Measurements from ENCODE around the gene PLCL2.
A peak's percentile ranks its signal among the peaks of the same experiment; 100 is the strongest.

The PLCL2 gene

DNA sequence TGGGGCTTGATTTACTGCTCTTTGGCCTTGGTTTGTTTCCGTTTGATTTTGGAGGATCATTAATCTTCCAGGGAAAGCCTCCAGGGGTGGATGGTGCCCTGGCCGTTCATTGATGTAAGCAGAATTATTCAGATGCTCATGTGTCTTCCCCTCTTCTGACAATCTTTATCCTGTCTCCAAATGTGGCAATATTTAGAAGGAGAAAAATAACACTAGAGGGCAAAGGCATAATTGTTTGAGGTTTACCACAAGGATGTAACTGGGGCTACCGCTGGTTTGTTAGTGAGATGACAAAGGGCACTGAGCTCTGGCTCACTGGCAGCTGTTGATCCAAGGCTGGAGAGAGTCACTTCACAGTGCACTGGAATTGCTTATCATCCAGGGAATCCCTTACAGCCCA lies 18.2 kb upstream of the PLCL2 start:
- DNase-seq, result no peak

DNA sequence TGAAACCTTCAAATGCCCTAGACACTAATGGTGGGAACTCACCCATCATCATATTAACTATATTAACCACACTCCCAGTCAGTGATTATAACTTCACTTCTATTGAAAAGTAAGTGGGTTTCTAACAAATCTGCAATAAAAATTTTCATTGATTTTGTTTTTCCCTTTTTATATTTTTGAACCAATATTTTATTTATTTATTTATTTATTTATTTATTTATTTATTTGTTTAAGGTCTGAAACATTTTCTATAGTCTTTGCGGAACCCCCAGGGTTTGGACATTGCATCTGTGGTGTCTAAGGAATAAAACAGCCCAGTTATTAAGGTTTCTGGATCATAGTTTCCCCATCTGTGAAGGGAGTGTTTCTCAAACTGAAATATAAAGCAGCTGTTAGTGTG lies 16.2 kb upstream of the PLCL2 start:
- no peak for DNase-seq

DNA sequence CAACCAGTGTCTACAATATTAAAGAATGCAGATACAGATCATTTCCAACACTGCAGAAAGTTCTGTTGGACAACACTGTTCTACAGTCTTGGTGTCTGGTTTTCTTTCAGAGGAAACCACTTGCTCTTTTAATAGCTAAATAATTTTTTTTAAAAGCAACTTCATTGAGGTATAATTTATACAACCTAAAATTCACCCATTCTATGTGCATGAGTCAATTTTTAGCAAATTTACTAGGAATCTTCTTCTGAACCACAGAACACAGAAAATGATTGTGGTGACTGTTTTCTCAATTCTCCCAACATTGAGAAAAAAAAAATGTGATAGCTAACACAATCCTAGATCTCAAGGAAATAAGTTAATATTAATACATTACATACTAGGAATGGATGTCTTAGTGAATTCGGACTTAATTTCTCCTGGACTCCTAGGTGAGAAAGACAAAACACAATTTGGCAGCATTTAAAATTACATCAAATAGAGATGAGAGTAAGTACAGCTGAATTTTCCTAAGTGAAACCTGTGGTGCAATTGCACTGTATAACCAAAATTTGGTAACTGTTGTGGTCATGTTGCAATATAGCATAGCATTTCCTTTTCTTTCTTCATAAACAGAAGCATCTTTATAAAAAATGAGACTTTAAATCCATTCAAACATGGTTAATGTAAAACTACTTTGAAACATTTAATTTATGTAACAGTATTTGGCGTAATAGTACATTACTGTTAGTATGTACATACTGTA lies 15.3 kb upstream of the PLCL2 start:
- no peak for DNase-seq

DNA sequence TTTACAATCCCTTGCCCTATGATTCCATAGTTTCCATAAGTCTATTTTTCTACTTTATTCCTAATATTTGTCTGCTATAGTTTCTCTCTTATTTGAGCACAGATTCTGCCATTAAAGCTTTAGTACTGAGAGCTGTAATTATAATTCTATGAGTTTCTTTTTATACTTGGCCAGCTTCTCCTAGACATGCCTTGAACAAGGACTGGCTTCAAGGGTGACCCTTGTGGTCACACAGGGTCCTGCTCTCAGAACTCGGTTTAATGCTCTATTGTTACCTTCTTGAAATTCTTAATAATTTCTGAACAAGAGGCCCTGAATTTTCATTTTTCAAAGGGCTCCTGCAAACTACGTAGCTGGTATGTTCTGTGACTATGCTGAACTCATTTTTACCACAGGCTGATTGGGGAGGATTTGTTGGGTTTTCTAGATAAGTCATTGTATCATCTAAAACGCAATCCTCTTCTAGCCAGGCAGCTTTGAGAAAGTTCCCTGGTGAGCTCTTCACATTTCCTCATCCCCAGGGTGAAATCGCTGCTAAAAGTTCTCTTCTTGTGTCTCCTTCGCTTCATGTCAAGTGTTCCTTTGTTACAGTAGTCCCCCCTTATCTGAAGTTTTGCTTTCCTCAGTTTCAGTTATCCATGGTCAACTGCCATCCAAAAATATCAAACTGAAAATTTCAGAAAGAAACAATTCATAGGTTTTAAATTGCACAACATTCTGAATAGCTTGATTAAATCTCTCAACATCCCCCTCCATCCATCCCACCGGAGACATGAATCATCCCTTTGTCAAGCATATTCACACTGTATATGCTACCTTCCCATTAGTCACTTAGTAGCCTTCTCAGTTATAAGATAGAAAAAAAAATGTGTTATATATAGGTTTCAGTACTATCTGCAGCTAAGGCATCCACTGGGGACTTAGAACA lies 12.6 kb upstream of the PLCL2 start:
- DNase-seq, result no peak

- DNase-seq, result no peak
Measured at GRCh38 chr3:16873872-16874271, 10.9 kb upstream of the PLCL2 start.

DNA sequence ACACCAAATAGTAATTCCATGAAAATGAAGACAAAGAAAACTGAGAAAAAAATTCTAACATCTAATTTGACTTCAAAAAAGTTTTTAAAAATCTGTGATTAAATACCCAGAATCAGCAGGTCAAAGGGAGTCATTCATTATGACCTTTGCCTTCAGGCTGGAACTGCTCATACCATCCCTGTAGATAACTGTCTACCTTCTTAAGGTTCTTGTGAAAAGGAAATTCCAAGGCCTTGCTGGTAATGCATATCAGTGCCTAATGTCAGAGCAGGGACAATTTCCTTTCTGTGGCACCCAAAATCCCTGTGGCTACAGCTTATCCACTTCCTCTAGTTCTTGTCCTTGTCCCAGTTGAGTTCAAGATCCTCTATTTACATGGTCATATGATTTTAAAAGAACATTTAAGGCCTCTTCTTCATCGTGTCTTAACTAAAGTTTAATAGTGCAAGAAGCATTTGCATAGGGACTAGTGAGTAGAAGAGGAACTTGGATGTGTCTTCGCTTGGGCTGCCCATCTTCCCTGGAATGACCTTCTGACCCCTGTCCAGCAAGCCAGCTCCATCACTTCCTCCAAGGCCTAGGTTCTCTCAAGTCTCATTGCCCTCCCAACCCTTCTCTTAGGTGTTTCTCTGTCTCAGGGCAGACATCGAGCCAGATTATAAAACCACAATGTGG lies 8.7 kb upstream of the PLCL2 start:
- no peak for DNase-seq

DNA sequence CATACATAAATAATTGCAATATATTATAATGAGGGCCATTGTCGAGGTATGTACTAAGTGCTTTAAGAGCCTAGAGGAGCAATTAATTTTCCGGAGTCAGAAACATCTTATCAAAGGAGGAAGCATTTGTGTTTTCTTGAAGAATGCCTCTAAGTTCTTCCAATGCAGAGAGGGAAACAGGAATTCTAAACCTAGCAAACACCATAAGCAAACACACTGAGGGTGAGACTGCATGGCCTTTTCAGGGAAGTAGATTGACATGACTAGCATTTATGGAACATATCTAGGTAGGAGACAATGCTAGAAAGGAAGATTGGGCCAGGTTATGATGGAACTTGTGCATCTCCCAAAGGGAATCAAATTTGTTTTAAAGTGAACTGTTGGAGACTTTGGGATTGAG lies 7.2 kb upstream of the PLCL2 start:
- no peak for DNase-seq

DNA sequence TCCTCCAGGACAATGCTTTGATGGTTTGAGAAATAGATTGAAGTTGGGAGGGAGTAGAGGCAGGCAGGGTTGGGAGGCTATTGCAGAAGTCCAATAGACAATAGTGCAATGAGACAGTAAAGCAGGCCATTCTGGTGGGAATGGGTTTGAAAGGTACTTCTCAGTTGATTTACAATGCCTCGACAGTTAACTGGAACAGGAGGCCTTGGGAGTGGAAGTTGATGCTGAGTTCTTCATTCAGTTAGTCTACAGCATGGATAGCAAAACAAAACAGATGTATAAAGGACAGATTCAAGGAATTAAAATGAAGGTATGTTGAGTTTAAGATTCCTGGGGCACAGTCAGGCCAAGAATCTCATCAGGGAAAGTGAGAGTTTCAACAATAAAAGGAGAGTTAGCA lies 6.8 kb upstream of the PLCL2 start:
- DNase-seq, result no peak

DNA sequence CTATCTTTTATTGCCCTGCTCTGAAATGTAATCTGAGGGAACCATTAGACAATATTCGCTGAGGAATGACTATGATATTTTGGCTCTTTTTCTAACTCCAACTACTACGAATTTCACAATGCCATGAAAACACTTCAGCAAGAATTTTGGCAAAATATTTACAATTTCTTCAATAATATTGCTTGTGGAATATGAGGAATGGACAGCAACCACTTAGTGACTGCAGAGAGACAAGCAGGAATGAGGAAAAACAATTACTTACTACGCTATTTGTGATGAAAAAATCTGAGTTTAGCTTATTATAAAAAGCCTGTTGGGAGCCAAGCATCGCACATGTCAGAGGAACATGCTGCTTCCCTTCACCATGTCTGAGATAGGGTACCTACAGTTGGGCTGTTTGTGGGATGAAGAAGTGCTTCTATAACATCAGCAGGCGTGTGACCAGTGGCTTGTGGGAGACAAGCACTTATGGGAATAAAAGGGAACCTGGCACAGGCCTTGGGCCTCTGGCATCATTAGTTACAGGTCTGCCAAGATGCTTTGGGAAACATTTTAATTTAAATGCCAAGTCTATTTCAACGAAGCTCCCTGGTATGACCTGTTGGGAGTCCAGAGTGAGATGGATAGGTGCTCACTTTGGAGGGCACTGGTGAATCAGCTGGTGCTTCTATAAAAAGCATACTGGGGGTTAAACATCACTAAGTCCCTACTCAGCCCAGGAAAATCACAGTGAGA lies 2.7 kb upstream of the PLCL2 start:
- no peak for DNase-seq

DNA sequence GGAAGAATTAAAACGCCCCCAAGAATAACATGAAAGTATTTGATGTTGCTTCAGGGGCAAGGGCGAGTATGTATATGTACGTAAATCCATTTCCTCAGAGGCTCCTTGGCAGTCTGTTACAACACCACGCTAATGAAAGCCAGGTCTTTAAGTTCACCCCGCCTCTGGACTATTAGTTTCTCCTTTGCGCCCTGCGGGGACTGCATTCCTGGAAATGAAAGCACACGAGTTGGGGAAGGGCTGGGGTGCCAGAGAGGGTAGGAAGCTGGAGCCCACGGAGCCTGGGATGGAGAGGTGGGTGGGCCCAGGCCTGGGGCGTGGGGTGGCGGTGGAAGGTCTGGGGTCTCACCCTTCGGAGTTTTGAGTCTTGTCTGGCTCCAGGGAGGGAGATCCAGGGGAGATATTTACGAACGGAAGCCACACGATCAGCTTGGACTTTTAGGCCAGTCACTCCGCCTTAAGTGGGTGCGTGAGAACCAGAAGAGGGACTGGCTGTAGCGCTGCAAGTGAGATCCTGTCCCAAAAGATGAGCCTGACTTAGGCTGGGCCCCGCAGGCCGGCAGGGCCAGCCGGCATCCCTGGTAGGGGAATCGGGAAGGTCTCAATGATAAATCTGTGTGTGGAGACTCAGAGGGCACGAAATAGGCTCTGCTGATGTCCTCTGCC lies 1.6 kb upstream of the PLCL2 start:
- no peak for DNase-seq

GRCh38 chr3:16883723-16884083 lies 1.1 kb upstream of the PLCL2 start:
- no peak for DNase-seq

GRCh38 chr3:16884084-16884747 lies 539 bp upstream of the PLCL2 start:
- DNase-seq, result no peak

GRCh38 chr3:16885593-16886302 lies 993 bp downstream of the PLCL2 start:
- no peak for DNase-seq

DNA sequence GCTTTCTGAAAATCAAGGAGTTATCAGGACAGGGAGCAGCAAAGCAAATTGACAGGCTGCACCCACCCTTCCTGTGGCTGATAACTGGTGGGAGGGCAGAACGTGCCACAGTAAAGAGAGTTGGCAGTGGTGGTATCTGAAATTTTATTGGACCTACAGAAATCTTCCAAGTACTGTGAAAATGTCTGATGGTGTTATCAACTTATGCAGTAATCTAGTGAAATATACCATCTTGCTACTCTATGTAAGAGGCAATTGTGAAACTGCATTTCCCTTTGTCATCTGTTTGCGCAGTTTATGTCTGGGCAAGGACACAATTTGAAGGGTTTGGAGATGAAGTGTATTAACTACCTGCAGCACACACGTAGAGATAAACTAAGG lies 1.5 kb downstream of the PLCL2 start:
- no peak for DNase-seq

GRCh38 chr3:16887130-16887529 lies 2.4 kb downstream of the PLCL2 start:
- DNase-seq, result no peak

GRCh38 chr3:16888356-16888755 lies 3.6 kb downstream of the PLCL2 start:
- no peak for DNase-seq

- DNase-seq, result no peak
Measured at GRCh38 chr3:16888785-16889607, 4.2 kb downstream of the PLCL2 start.

GRCh38 chr3:16890597-16891333 lies 6.0 kb downstream of the PLCL2 start:
- no peak for DNase-seq

GRCh38 chr3:16893618-16894200 lies 9.0 kb downstream of the PLCL2 start:
- DNase-seq, result peak; percentile 48

All from NCI-H748 treated with DMSO at 0.1 percent for 48 hours (cell line).